OCI-M2 (cell line): ENCODE measurements around the gene COL19A1.

ENCODE experiments used
- DNase-seq: peaks from one replicate; lab custom pipeline; 2025; ENCODE audit not compliant: unreplicated experiment; lab: John Stamatoyannopoulos, UW

Gene COL19A1

GRCh38 chr6:70164556-70164955, 298.2 kb downstream of the COL19A1 start:
- no peak for DNase-seq

- peak; percentile 35 for DNase-seq
These were observed 300.0 kb downstream of the COL19A1 start for GRCh38 chr6:70166088-70166958.

GRCh38 chr6:70168681-70169377, 302.5 kb downstream of the COL19A1 start:
- DNase-seq, result no peak

GRCh38 chr6:70171236-70171635, 304.9 kb downstream of the COL19A1 start:
- no peak for DNase-seq

GRCh38 chr6:70172252-70172651, 305.9 kb downstream of the COL19A1 start:
- no peak for DNase-seq

GRCh38 chr6:70175770-70176169, 309.4 kb downstream of the COL19A1 start:
- DNase-seq, result no peak

- DNase-seq, result no peak
These were observed 310.6 kb downstream of the COL19A1 start for GRCh38 chr6:70176842-70177550.

GRCh38 chr6:70180183-70180900, 314.0 kb downstream of the COL19A1 start:
- no peak for DNase-seq

GRCh38 chr6:70180901-70181599, 314.7 kb downstream of the COL19A1 start:
- DNase-seq, result no peak

GRCh38 chr6:70183538-70183937, 317.2 kb downstream of the COL19A1 start:
- no peak for DNase-seq

GRCh38 chr6:70184723-70185122, 318.4 kb downstream of the COL19A1 start:
- no peak for DNase-seq

- no peak for DNase-seq
These were observed 320.1 kb downstream of the COL19A1 start for GRCh38 chr6:70186461-70186860.

- no peak for DNase-seq
These were observed 321.8 kb downstream of the COL19A1 start for GRCh38 chr6:70188202-70188601.

- DNase-seq, result no peak
These were observed 328.1 kb downstream of the COL19A1 start for GRCh38 chr6:70194421-70194820.

GRCh38 chr6:70196531-70196930, 330.2 kb downstream of the COL19A1 start:
- no peak for DNase-seq

GRCh38 chr6:70198785-70199184, 332.4 kb downstream of the COL19A1 start:
- no peak for DNase-seq

GRCh38 chr6:70208235-70208790, 342.0 kb downstream of the COL19A1 start:
- DNase-seq, result no peak

- no peak for DNase-seq
These were observed 344.1 kb downstream of the COL19A1 start for GRCh38 chr6:70210462-70210861.

GRCh38 chr6:70215460-70216108, 349.2 kb downstream of the COL19A1 start:
- DNase-seq, result no peak

- DNase-seq, result no peak
These were observed 350.4 kb downstream of the COL19A1 start for GRCh38 chr6:70216767-70217166.
